ENCODE results near the gene TUSC2. TPM values are rescaled to one million over a fixed set of nuclear protein-coding genes. Genes with fewer than 3 reads are reported as not detected.
A peak's percentile ranks its signal among the peaks of the same experiment; 100 is the strongest.

Gene TUSC2
- total and polyA plus RNA-seq, 2 of the 13 experiments (the other 11 are each of a cell fraction or from before 2014, with no cell fraction given) = 36.7 to 39.1 TPM

DNA sequence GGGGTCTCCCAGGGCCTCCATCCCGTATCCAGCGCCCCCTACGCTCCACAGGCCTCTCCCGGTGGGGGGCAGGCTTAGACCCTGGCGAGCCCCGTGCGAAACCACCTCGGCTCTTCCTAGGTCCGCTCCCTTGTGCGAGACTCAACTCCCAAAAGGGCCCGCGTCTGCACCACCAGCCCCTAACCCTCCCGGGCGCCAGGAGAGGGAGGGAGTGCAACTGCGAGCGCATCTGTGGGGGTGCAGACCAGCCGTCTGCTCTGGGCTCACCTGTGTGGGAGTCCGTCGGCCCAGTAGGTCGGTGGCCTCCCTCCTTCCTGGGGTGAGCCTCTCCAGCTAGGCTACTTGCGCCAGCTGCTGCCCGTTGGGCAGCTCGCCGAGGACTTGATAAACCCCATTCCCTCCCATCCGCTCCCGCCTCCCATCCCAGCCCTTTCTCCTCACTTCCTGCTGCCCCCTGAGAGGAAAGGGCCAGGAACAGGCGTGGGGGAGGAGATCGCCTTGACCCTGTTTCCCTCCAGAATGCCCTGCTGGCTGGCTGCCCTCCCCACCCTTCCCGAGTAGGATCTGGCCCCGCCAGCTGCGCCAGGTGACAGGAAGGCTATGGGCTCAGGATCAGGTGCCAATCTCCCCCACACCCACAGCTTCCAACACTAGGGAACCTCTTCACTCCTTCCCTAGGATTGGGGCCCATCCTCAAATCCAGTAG is 5.5 kb downstream of the TUSC2 start, which contains the start of gene HYAL2 (continued):
- TF ChIP-seq RBM22 (optimal IDR thresholded peaks at IDR 0.05; ENCODE audit: low read length) (peak; percentile 59), NFKBIZ (CRISPR knock-in tag; IDR thresholded peaks at IDR 0.05) (no peak), CSRNP1 (CRISPR knock-in tag; IDR thresholded peaks at IDR 0.05) (0 out of 2 replicates have a peak, but pooled peaks have one; percentile 47), FOXP1 (IDR thresholded peaks at IDR 0.05) (no peak), FOXP1 (CRISPR knock-in tag; IDR thresholded peaks at IDR 0.05) (no peak)
- TF ChIP-seq, protein P1, sequence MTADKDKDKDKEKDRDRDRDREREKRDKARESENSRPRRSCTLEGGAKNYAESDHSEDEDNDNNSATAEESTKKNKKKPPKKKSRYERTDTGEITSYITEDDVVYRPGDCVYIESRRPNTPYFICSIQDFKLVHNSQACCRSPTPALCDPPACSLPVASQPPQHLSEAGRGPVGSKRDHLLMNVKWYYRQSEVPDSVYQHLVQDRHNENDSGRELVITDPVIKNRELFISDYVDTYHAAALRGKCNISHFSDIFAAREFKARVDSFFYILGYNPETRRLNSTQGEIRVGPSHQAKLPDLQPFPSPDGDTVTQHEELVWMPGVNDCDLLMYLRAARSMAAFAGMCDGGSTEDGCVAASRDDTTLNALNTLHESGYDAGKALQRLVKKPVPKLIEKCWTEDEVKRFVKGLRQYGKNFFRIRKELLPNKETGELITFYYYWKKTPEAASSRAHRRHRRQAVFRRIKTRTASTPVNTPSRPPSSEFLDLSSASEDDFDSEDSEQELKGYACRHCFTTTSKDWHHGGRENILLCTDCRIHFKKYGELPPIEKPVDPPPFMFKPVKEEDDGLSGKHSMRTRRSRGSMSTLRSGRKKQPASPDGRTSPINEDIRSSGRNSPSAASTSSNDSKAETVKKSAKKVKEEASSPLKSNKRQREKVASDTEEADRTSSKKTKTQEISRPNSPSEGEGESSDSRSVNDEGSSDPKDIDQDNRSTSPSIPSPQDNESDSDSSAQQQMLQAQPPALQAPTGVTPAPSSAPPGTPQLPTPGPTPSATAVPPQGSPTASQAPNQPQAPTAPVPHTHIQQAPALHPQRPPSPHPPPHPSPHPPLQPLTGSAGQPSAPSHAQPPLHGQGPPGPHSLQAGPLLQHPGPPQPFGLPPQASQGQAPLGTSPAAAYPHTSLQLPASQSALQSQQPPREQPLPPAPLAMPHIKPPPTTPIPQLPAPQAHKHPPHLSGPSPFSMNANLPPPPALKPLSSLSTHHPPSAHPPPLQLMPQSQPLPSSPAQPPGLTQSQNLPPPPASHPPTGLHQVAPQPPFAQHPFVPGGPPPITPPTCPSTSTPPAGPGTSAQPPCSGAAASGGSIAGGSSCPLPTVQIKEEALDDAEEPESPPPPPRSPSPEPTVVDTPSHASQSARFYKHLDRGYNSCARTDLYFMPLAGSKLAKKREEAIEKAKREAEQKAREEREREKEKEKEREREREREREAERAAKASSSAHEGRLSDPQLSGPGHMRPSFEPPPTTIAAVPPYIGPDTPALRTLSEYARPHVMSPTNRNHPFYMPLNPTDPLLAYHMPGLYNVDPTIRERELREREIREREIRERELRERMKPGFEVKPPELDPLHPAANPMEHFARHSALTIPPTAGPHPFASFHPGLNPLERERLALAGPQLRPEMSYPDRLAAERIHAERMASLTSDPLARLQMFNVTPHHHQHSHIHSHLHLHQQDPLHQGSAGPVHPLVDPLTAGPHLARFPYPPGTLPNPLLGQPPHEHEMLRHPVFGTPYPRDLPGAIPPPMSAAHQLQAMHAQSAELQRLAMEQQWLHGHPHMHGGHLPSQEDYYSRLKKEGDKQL (CRISPR knock-in tag; IDR thresholded peaks at IDR 0.05; ENCODE audit: low read depth) = no peak

Data from HepG2 (cell line).